SK-N-SH treated with all-trans-retinoic acid at 6 μM for 48 hours (cell line): ENCODE measurements around the gene SLC39A5.

ENCODE experiments used
- ATAC-seq: fragments of 200-7000 bp; cut with Tn5 transposase; 3 replicates; pipeline ENCODE4 v1.9.1; 2020; ENCODE audit warnings: mild to moderate bottlenecking, moderate library complexity
- ARNTL ChIP-seq: fragments of 450-650 bp; formaldehyde crosslinking; IDR thresholded peaks from 2 replicates; pipeline ENCODE4 v1.5.0; 2020; ENCODE audit warnings: low read depth, mild to moderate bottlenecking, moderate library complexity, borderline replicate concordance
- BACH2 ChIP-seq: fragments of 250-450 bp; sonication (Bioruptor Pico); IDR thresholded peaks from 2 replicates; pipeline ENCODE4 v1.9.0; 2021; ENCODE audit warnings: mild to moderate bottlenecking, borderline replicate concordance
- CREB5 ChIP-seq: fragments of 250-450 bp; sonication (Bioruptor Pico); IDR thresholded peaks from 2 replicates; pipeline ENCODE4 v1.5.1; 2020; ENCODE audit warnings: low read depth, mild to moderate bottlenecking, moderate library complexity
- CSDC2 ChIP-seq: fragments of 250-450 bp; sonication (Bioruptor Pico); IDR thresholded peaks from 2 replicates; pipeline ENCODE4 v1.5.0; 2020; ENCODE audit warnings: mild to moderate bottlenecking, moderate library complexity
- ESRRG ChIP-seq: fragments of 250-450 bp; sonication (Bioruptor Pico); IDR thresholded peaks from 2 replicates; pipeline ENCODE4 v1.6.1; 2021; ENCODE audit warnings: mild to moderate bottlenecking
- GLIS3 ChIP-seq: fragments of 250-450 bp; sonication (Bioruptor Pico); IDR thresholded peaks from 2 replicates; pipeline ENCODE4 v1.5.0; 2020; ENCODE audit warnings: mild to moderate bottlenecking, moderate library complexity
- ISL1 ChIP-seq: fragments of 250-450 bp; sonication (Bioruptor Pico); IDR thresholded peaks from 2 replicates; pipeline ENCODE4 v2.1.2; 2022; ENCODE audit warnings: mild to moderate bottlenecking, moderate library complexity
- OSR1 ChIP-seq: fragments of 250-450 bp; sonication (Bioruptor Pico); IDR thresholded peaks from 2 replicates; pipeline ENCODE4 v1.8.0; 2022; ENCODE audit warnings: moderate library complexity, mild to moderate bottlenecking, inconsistent platforms
- PATZ1 ChIP-seq: fragments of 250-450 bp; sonication (Bioruptor Pico); IDR thresholded peaks from 2 replicates; pipeline ENCODE4 v1.8.0; 2020; ENCODE audit warnings: mild to moderate bottlenecking, moderate library complexity, borderline replicate concordance
- POU6F1 ChIP-seq: fragments of 250-450 bp; sonication (Bioruptor Pico); IDR thresholded peaks from 2 replicates; pipeline ENCODE4 v1.8.0; 2021; ENCODE audit warnings: low read depth, mild to moderate bottlenecking, moderate library complexity, borderline replicate concordance
- PPARA ChIP-seq: fragments of 250-450 bp; sonication (Bioruptor Pico); IDR thresholded peaks from 2 replicates; pipeline ENCODE4 v1.5.0; 2020; ENCODE audit warnings: mild to moderate bottlenecking, borderline replicate concordance
- RARB ChIP-seq: fragments of 250-450 bp; sonication (Bioruptor Pico); IDR thresholded peaks from 2 replicates; pipeline ENCODE4 v1.8.0; 2021; ENCODE audit warnings: mild to moderate bottlenecking, moderate library complexity
- SNAI2 ChIP-seq: fragments of 250-450 bp; sonication (Bioruptor Pico); IDR thresholded peaks from 2 replicates; pipeline ENCODE4 v1.5.0; 2020; ENCODE audit warnings: mild to moderate bottlenecking, moderate library complexity
- TCF4 ChIP-seq: fragments of 250-450 bp; sonication (Bioruptor Pico); IDR thresholded peaks from 2 replicates; pipeline ENCODE4 v1.8.0; 2021; ENCODE audit warnings: mild to moderate bottlenecking, moderate library complexity, borderline replicate concordance
- TOX ChIP-seq: fragments of 250-450 bp; sonication (Bioruptor Pico); IDR thresholded peaks from 2 replicates; pipeline ENCODE4 v1.8.0; 2021; ENCODE audit warnings: mild to moderate bottlenecking, moderate library complexity, borderline replicate concordance
- TSHZ2 ChIP-seq: fragments of 250-450 bp; sonication (Bioruptor Pico); IDR thresholded peaks from 2 replicates; pipeline ENCODE4 v1.5.0; 2020; ENCODE audit warnings: mild to moderate bottlenecking, moderate library complexity
- ZC3H10 ChIP-seq: fragments of 250-450 bp; sonication (Bioruptor Pico); IDR thresholded peaks from 2 replicates; pipeline ENCODE4 v1.5.1; 2021; ENCODE audit warnings: mild to moderate bottlenecking, moderate library complexity
- ZFP3 ChIP-seq: fragments of 250-450 bp; sonication (Bioruptor Pico); IDR thresholded peaks from 2 replicates; pipeline ENCODE4 v1.5.0; 2020; ENCODE audit warnings: mild to moderate bottlenecking, moderate library complexity
- ZFP30 ChIP-seq: fragments of 450-650 bp; formaldehyde crosslinking; IDR thresholded peaks from 2 replicates; pipeline ENCODE4 v1.5.0; 2022; ENCODE audit warnings: mild to moderate bottlenecking, moderate library complexity
- ZNF70 ChIP-seq: fragments of 450-650 bp; formaldehyde crosslinking; IDR thresholded peaks from 2 replicates; pipeline ENCODE4 v1.5.0; 2020; ENCODE audit warnings: mild to moderate bottlenecking, moderate library complexity
- ZNF8 ChIP-seq: fragments of 450-650 bp; formaldehyde crosslinking; IDR thresholded peaks from 2 replicates; pipeline ENCODE4 v1.5.0; 2020; ENCODE audit warnings: mild to moderate bottlenecking, moderate library complexity

The SLC39A5 gene

GRCh38 chr12:56234746-56235436 is 5.0 kb downstream of the SLC39A5 start:
- TF ChIP-seq PATZ1 (no peak), ARNTL (CRISPR knock-in tag) (no peak), ZC3H10 (CRISPR knock-in tag) (no peak), CREB5 (CRISPR knock-in tag) (no peak), ZFP3 (CRISPR knock-in tag) (no peak), RARB (CRISPR knock-in tag) (no peak), SNAI2 (CRISPR knock-in tag) (no peak), ZNF8 (no peak)
- TF ChIP-seq, all 23 proteins: peak for 0
- peak; percentile 12 for ATAC-seq

- no peak for TF ChIP-seq GLIS3 (CRISPR knock-in tag)
- no peak for TF ChIP-seq SNAI2 (CRISPR knock-in tag)
- no peak for TF ChIP-seq TCF4 (CRISPR knock-in tag)
- no peak for ATAC-seq
Measured at GRCh38 chr12:56236091-56236490, 6.2 kb downstream of the SLC39A5 start.

DNA sequence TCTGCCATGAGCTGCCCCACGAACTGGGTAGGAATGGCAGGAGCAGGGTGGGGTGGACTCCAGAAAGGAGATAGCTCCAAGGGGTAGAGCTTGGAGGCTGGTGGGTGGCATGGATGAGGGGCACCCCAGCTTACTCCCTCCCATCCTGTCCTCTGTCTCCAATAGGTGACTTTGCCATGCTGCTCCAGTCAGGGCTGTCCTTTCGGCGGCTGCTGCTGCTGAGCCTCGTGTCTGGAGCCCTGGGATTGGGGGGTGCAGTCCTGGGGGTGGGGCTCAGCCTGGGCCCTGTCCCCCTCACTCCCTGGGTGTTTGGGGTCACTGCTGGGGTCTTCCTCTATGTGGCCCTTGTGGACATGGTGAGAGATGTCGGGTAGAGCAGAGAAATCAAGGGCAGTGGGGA is 7.1 kb downstream of the SLC39A5 start:
- TF ChIP-seq ISL1 (CRISPR knock-in tag) (no peak), ZNF70 (no peak)
- no peak for ATAC-seq

DNA sequence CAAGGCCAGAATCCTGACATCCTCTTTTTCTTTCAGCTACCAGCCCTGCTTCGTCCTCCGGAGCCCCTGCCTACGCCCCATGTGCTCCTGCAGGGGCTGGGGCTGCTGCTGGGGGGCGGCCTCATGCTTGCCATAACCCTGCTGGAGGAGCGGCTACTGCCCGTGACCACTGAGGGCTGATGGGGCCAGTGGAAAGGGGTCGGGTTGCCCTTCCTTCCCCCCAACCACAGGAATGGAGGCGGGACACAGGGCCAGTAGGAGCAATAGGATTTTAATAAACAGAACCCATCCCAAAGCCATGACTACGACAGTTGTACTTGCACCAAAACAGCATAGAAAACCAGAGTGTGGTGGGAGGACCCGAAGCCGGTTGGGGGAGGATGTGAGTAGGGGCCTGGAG is 7.7 kb downstream of the SLC39A5 start:
- no peak for ATAC-seq
- TF ChIP-seq ZC3H10 (CRISPR knock-in tag), result no peak
- no peak for TF ChIP-seq ISL1 (CRISPR knock-in tag)
- no peak for TF ChIP-seq TCF4 (CRISPR knock-in tag)
- TF ChIP-seq ZNF70, result no peak
- no peak for TF ChIP-seq CSDC2 (CRISPR knock-in tag)

DNA sequence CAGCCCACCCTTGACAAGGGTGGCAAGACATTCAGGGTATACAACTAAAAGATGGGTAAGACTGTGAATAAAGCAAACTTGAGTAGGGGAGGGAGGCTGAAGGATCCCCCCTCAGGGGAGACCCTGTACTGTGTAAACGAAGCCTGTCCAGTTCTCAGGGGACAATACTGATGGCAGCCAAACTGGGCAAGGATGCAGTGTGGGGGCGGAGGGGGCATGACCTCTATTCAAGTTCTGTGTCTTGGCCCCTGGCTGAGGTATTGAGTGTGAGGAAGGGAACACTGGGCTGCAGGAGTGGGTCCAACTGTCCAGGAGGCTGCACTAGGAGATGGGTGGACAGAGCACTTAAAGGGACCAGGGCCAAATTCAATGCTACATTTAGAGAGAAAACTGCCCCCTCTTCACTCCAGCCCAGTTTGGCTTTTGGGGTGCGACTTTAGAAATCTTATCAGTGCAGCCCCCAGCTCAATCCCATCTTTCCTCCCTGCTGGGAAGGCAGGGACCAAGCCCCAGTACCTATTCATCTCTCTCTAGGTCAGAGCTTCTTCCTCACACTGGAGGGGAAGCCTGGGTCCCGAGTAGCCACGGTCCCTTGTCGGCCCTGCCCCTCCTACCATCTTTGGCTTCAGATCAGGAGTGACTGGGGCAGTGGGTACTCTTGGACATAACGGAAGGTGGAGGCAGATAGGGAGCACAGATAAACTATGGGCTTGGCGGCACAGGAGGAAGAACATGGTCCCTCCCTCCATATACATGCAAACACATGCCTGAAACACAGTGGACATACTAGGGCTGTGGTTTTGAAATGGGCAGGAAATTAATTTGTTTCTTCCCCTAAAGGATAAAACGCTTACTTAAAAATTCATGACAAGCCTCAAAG is 11.8 kb downstream of the SLC39A5 start:
- ATAC-seq, result no peak
- TF ChIP-seq ZNF8 (no peak), CSDC2 (CRISPR knock-in tag) (no peak), TOX (CRISPR knock-in tag) (no peak), ISL1 (CRISPR knock-in tag) (no peak), ZFP30 (CRISPR knock-in tag) (no peak), PPARA (CRISPR knock-in tag) (no peak), ARNTL (CRISPR knock-in tag) (no peak), SNAI2 (CRISPR knock-in tag) (no peak), ZFP3 (CRISPR knock-in tag) (no peak), POU6F1 (no peak), CREB5 (CRISPR knock-in tag) (no peak), TCF4 (CRISPR knock-in tag) (no peak), BACH2 (CRISPR knock-in tag) (no peak), OSR1 (no peak), TSHZ2 (CRISPR knock-in tag) (no peak), ESRRG (no peak), PATZ1 (no peak), GLIS3 (CRISPR knock-in tag) (no peak)
